Activated CD8-positive, alpha-beta memory T cell treated with anti-CD3 and anti-CD28 coated beads, Interleukin-2, amount 10 ng/mL, durations not matched to agents 7 days and 5 days (primary cell): ENCODE data around the gene C16orf82. TPM values are rescaled to one million over a fixed set of nuclear protein-coding genes. Genes with fewer than 3 reads are reported as not detected.

ENCODE experiments used
- ATAC-seq: fragments of 150-1000 bp; cut with Tn5 transposase; one replicate; pipeline ENCODE4 v1.10.0; 2021; ENCODE audit warnings: moderate library complexity
- CTCF ChIA-PET: fragments of 350-600 bp; sonication (Branson Sonifier 250); formaldehyde crosslinking; loops from one replicate; lab custom pipeline; 2021; ENCODE audit warnings: antibody characterized with exemption; lab: Charles Lee
- DNase-seq: peaks from one replicate; pipeline ENCODE4 v3.0.0-alpha.2; 2020
- H3K27ac Mint-ChIP-seq: one replicate; pipeline ENCODE4 v1.8.0; 2021; ENCODE audit warnings: mild to moderate bottlenecking, mixed read lengths
- H3K27me3 Mint-ChIP-seq: one replicate; pipeline ENCODE4 v1.8.0; 2021; ENCODE audit warnings: mixed read lengths
- H3K36me3 Mint-ChIP-seq: one replicate; pipeline ENCODE4 v1.8.0; 2021; ENCODE audit warnings: mild to moderate bottlenecking, mixed read lengths
- H3K4me1 Mint-ChIP-seq: one replicate; pipeline ENCODE4 v1.8.0; 2021; ENCODE audit warnings: mixed read lengths
- H3K4me3 Mint-ChIP-seq: one replicate; pipeline ENCODE4 v1.8.0; 2021; ENCODE audit warnings: mild to moderate bottlenecking, moderate library complexity, mixed read lengths
- H3K9me3 Mint-ChIP-seq: one replicate; pipeline ENCODE4 v1.8.0; 2022; ENCODE audit warnings: low read depth, mixed read lengths
- total RNA-seq, 2 experiments: library from RNA; stranded (reverse); gene quantifications; one replicate each; pipeline ENCODE4 v1.2.3, GENCODE V29; 2021

C16orf82 gene
- not detected for total RNA-seq

DNA sequence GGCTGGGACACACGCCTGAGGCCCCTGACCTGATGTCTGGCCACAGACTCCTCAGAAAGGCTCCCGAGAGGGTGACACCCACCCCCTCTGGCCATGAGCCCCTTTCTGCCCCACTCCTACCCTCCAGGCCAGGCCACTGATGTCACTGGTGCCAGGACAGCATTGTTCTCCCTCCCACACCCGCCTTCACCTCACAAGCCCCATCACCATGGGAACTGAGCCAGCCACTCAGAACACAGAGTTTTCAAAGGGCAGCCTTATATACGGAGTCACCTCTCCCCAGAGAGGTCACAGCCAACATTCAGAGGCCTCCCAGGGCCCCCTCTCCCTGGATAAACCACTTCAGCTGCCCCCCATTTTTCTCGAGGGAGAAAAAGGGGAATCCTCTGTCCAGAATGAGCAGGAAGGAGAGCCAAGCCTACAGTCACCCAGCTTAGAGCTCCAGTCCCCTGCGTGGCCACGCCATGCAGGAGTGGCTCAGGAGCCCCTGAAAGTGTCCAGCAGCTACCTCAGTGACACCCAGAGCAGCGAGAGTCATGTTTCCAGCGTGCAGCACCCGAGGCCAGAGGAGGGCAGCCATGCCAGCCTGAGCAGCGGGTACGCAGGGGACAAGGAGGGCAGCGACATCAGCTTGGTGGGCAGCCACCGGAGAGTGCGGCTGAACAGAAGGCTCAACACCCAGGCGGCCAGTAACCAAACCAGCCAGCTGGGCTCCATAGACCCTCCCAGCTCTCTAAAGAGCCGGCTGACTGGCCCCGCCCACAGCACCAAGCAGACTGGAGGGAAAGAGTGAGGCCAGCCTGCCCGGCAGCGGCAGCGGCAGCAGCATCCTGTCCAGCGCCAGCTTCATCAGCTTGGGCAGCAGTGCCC is at the start of gene C16orf82:
Gene C16orf82, plus strand, starts transcription at position 260 of the 870 bp plus-strand sequence.
- H3K4me1 Mint-ChIP-seq, result no peaks in the 10 kb centered on the region
- ATAC-seq (no peak), DNase-seq (no peak)
- H3K4me3 Mint-ChIP-seq, result no peak within 1 kb of the TSS
- H3K27ac Mint-ChIP-seq, result no peak within 1 kb of the TSS
- H3K36me3 Mint-ChIP-seq, result no peaks in the 10 kb centered on the region
- H3K27me3 Mint-ChIP-seq, result peaks cover 7% of the 10 kb centered on the region
- no peaks in the 10 kb centered on the region for H3K9me3 Mint-ChIP-seq
- CTCF ChIA-PET, result no interaction called here

DNA sequence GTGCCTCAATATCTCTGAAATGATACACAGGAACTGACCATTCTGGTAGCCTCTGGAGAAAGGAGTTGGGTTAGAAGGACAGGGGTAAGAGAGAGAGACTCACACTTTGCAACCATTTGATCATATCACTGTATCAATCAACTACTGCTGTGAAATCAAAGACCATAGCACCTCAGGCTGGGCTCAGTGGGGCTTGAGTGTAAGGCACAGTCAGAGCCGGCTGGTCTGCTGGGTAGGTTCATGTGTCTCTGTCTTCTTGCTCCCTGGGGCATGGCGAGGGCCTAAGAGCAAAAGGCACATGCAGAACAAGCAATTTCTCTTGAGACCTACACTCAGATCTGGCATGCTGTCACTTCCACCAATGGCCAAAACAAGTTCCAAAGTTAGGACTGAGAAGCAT is 46.7 kb upstream of the C16orf82 start:
- no peak overlapping the region for H3K27ac Mint-ChIP-seq
- H3K27me3 Mint-ChIP-seq, result no peaks in the 10 kb centered on the region

GRCh38 chr16:27024010-27024409 is 42.7 kb upstream of the C16orf82 start:
- Mint-ChIP-seq H3K4me3 (no peak overlapping the region), H3K36me3 (no peaks in the 10 kb centered on the region), H3K27ac (no peak overlapping the region), H3K9me3 (no peaks in the 10 kb centered on the region), H3K4me1 (no peaks in the 10 kb centered on the region), H3K27me3 (no peaks in the 10 kb centered on the region)
- DNase-seq (no peak), ATAC-seq (no peak)
- CTCF ChIA-PET, result no interaction called here

More for the DNA sequence above, 46.7 kb upstream of the C16orf82 start:
- ATAC-seq (no peak), DNase-seq (no peak)
- Mint-ChIP-seq H3K36me3 (no peaks in the 10 kb centered on the region), H3K4me1 (no peaks in the 10 kb centered on the region), H3K4me3 (no peak overlapping the region), H3K9me3 (no peaks in the 10 kb centered on the region)
- CTCF ChIA-PET, result no interaction called here

- no peaks in the 10 kb centered on the region for H3K36me3 Mint-ChIP-seq
- H3K9me3 Mint-ChIP-seq, result no peaks in the 10 kb centered on the region
- H3K27me3 Mint-ChIP-seq, result no peaks in the 10 kb centered on the region
- H3K4me3 Mint-ChIP-seq, result no peak overlapping the region
- ATAC-seq (no peak), DNase-seq (no peak)
- CTCF ChIA-PET, result no interaction called here
- H3K27ac Mint-ChIP-seq, result no peak overlapping the region
- no peaks in the 10 kb centered on the region for H3K4me1 Mint-ChIP-seq
Measured at GRCh38 chr16:27025581-27025980, 41.1 kb upstream of the C16orf82 start.

GRCh38 chr16:27027971-27028370 is 38.8 kb upstream of the C16orf82 start:
- H3K36me3 Mint-ChIP-seq, result no peaks in the 10 kb centered on the region
- H3K4me3 Mint-ChIP-seq, result no peak overlapping the region
- ATAC-seq (no peak), DNase-seq (no peak)
- no peaks in the 10 kb centered on the region for H3K9me3 Mint-ChIP-seq
- H3K27me3 Mint-ChIP-seq, result no peaks in the 10 kb centered on the region
- CTCF ChIA-PET, result no interaction called here
- no peak overlapping the region for H3K27ac Mint-ChIP-seq
- H3K4me1 Mint-ChIP-seq, result no peaks in the 10 kb centered on the region

GRCh38 chr16:27028591-27029110 is 38.1 kb upstream of the C16orf82 start:
- H3K9me3 Mint-ChIP-seq, result no peaks in the 10 kb centered on the region
- ATAC-seq (no peak), DNase-seq (no peak)
- no peaks in the 10 kb centered on the region for H3K36me3 Mint-ChIP-seq
- CTCF ChIA-PET, result no interaction called here
- no peaks in the 10 kb centered on the region for H3K4me1 Mint-ChIP-seq
- no peak overlapping the region for H3K27ac Mint-ChIP-seq
- no peak overlapping the region for H3K4me3 Mint-ChIP-seq
- H3K27me3 Mint-ChIP-seq, result no peaks in the 10 kb centered on the region

GRCh38 chr16:27029525-27029924 is 37.2 kb upstream of the C16orf82 start:
- Mint-ChIP-seq H3K27me3 (no peaks in the 10 kb centered on the region), H3K4me1 (no peaks in the 10 kb centered on the region), H3K27ac (no peak overlapping the region), H3K4me3 (no peak overlapping the region), H3K9me3 (no peaks in the 10 kb centered on the region), H3K36me3 (no peaks in the 10 kb centered on the region)
- DNase-seq (no peak), ATAC-seq (no peak)
- CTCF ChIA-PET, result no interaction called here

GRCh38 chr16:27033281-27033979 is 33.3 kb upstream of the C16orf82 start:
- no peaks in the 10 kb centered on the region for H3K36me3 Mint-ChIP-seq
- CTCF ChIA-PET, result no interaction called here
- H3K4me3 Mint-ChIP-seq, result no peak overlapping the region
- H3K27me3 Mint-ChIP-seq, result peaks cover 10% of the 10 kb centered on the region
- H3K4me1 Mint-ChIP-seq, result no peaks in the 10 kb centered on the region
- no peak for ATAC-seq
- no peak for DNase-seq
- no peaks in the 10 kb centered on the region for H3K9me3 Mint-ChIP-seq
- H3K27ac Mint-ChIP-seq, result no peak overlapping the region

GRCh38 chr16:27040732-27041131 is 26.0 kb upstream of the C16orf82 start:
- peaks cover 10% of the 10 kb centered on the region for H3K27me3 Mint-ChIP-seq
- H3K4me3 Mint-ChIP-seq, result no peak overlapping the region
- CTCF ChIA-PET, result no interaction called here
- no peak for DNase-seq
- ATAC-seq, result no peak
- no peak overlapping the region for H3K27ac Mint-ChIP-seq
- H3K4me1 Mint-ChIP-seq, result no peaks in the 10 kb centered on the region
- no peaks in the 10 kb centered on the region for H3K9me3 Mint-ChIP-seq
- H3K36me3 Mint-ChIP-seq, result no peaks in the 10 kb centered on the region

- ATAC-seq (no peak), DNase-seq (no peak)
- Mint-ChIP-seq H3K27ac (no peak overlapping the region), H3K36me3 (no peaks in the 10 kb centered on the region), H3K4me1 (no peaks in the 10 kb centered on the region), H3K27me3 (no peaks in the 10 kb centered on the region), H3K4me3 (no peak overlapping the region), H3K9me3 (no peaks in the 10 kb centered on the region)
- CTCF ChIA-PET, result no interaction called here
Measured at GRCh38 chr16:27046958-27047518, 19.7 kb upstream of the C16orf82 start.

DNA sequence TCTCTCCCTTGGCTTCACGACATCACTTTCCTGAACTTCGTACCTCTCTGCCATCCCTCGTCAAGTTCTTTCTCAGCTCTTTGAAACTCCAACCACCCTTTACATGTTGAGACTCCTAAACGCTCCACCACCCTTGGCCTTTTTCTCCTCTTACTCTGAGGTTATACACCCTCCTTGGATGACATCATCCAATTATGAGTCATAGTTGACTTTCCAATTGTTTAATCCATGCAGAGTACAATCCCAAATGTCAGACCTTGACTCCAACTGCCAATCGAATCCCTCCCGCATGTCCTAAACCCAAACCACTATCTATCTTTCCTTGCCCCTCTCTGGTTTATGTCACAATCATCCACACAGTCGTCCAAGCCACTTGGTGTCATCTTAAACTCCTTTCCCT is 18.4 kb upstream of the C16orf82 start:
- H3K27ac Mint-ChIP-seq, result no peak overlapping the region
- CTCF ChIA-PET, result no interaction called here
- no peaks in the 10 kb centered on the region for H3K36me3 Mint-ChIP-seq
- no peaks in the 10 kb centered on the region for H3K9me3 Mint-ChIP-seq
- H3K4me1 Mint-ChIP-seq, result no peaks in the 10 kb centered on the region
- ATAC-seq (no peak), DNase-seq (no peak)
- no peak overlapping the region for H3K4me3 Mint-ChIP-seq
- H3K27me3 Mint-ChIP-seq, result no peaks in the 10 kb centered on the region

GRCh38 chr16:27049117-27049516 is 17.6 kb upstream of the C16orf82 start:
- H3K27me3 Mint-ChIP-seq, result no peaks in the 10 kb centered on the region
- no peaks in the 10 kb centered on the region for H3K4me1 Mint-ChIP-seq
- H3K36me3 Mint-ChIP-seq, result no peaks in the 10 kb centered on the region
- no peak overlapping the region for H3K27ac Mint-ChIP-seq
- CTCF ChIA-PET, result no interaction called here
- ATAC-seq (no peak), DNase-seq (no peak)
- H3K9me3 Mint-ChIP-seq, result no peaks in the 10 kb centered on the region
- H3K4me3 Mint-ChIP-seq, result no peak overlapping the region

- no peak overlapping the region for H3K4me3 Mint-ChIP-seq
- DNase-seq (no peak), ATAC-seq (no peak)
- H3K36me3 Mint-ChIP-seq, result no peaks in the 10 kb centered on the region
- no peak overlapping the region for H3K27ac Mint-ChIP-seq
- H3K27me3 Mint-ChIP-seq, result no peaks in the 10 kb centered on the region
- H3K4me1 Mint-ChIP-seq, result no peaks in the 10 kb centered on the region
- CTCF ChIA-PET, result no interaction called here
- no peaks in the 10 kb centered on the region for H3K9me3 Mint-ChIP-seq
Measured at GRCh38 chr16:27052007-27052406, 14.7 kb upstream of the C16orf82 start.
